Limb (tissue), 2 donors: ENCODE data around the gene BTBD16.

Source experiments
- DNase-seq, 2 donors: peaks; one replicate each; pipeline ENCODE4 v3.0.0-alpha.2; 2016; ENCODE audit errors: extremely low spot score in 2 of 2

BTBD16 gene

GRCh38 chr10:122248356-122249302 lies 22.5 kb upstream of the BTBD16 start:
- no peak for DNase-seq

DNA sequence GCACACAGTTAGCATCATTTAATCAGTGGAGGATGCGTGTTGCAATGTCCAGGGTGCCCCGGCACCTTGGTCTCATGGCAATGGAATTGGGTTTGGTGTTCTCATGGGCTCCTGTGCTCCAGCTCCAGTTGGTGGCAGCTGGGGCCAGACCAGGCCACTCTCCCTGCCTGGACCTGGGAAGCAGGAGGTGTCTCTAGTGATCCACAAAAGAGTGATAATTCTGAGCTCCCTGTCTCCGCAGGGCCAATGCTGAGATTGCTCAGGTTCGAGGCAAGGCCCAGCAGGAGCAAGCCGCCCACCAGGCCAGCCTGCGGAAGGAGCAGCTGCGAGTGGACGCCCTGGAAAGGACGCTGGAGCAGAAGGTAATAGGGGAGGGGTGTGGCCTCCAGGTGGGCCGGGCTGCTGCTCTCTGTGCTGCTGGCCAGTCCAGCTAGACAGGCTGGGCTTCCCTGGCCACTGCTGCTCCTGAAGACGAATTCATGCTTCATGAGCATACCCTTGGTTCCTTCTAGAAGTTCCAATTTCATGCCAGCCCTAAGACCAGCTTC lies 21.7 kb upstream of the BTBD16 start:
- no peak for DNase-seq

GRCh38 chr10:122249991-122250750 lies 20.9 kb upstream of the BTBD16 start:
- DNase-seq: no peak

GRCh38 chr10:122251459-122252255 lies 19.4 kb upstream of the BTBD16 start:
- no peak for DNase-seq

DNA sequence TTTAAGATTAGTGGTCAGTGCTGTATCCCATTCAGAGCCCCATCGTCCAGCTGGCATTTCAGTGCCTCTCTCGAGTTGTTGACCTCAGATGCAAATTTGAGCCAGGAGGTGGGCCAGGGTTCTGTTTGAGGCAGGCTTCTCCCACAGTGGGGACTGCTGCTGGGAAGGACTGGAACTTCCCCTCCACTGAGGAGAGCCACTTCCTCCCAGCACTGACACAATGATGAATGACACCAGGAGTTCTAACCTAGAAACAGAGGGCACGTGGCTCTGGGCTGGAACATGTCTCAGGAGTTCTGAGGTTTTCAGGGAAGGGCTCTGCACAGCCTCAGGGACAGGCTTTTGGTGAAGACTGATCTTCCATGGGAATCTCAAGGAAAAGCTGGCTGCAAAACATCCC lies 18.3 kb upstream of the BTBD16 start:
- no peak for DNase-seq

DNA sequence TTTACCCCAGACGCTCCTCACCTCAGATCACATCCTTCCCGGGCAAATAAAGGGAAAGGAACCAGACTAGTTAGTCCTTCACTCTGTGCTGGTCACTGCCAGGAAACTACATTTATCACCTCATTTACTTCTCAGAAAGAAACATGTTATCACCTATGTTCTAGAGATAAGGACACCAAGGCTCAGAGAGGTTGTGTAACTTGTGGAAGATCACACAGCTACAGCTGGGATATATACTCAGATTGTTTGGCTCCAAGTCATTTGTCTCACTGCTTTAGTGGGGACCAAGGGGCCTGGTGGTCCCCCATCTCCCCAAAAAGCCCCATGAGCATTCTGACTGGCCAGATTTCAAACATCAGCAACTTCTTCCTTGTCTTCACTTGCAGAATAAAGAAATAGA lies 17.5 kb upstream of the BTBD16 start:
- DNase-seq: no peak

- DNase-seq: no peak
Measured at GRCh38 chr10:122254831-122255230, 16.3 kb upstream of the BTBD16 start.

DNA sequence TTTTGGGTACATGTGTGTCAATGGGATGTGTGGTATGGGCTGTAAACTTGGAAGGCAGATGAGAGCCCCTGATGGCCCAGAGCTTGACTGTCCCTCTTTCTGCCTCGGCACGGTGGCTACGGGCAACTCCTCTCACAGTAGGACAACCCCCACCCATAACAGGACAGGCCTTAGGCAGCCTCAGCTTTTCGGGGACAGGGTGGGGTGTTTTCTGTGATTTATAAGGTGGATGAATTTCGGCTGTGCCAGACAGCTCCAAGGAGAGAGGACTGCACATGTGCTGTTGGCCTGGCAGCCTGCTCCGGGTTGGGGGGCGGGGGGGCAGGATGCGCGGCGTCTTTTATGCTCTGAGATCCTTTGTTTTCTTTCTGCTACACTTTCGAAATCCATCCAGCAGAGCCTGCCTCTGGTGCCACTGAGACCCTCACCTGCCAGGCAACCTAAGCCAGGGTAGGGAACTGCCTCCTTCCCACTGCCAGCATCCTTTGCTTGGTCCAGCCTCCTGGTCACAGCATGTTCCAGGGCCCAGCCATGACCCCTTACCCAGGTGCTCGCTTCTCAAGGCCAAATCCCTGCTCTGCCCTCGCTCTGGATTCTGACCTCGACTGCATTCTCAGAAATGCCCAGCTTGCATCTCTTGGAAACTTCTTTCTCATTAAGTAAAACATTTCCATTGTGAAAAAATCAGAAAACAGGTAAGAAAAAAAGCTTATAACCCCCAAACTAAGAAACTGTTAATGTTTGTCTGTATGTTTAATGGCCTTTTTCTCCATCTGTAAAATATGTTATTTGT lies 15.4 kb upstream of the BTBD16 start:
- no peak for DNase-seq

DNA sequence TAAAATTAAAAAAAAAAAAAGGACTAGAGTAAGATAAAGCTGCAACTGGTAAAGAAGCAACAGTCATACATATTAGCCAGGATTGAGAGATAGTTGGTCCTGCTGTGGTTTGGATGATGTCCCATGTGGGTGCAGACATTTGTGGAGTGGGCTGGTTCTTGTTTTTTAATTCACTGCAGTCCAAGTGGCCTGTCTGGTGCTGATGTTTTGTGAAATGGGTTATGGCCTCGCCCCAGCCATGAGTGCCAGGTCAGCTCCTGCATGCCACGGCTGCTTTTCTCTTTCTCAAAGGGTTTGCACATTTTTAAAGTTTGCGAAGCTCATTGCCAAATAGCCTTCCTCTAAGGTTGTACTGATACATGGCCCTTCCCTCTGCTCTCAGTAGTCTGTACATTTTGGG lies 14.1 kb upstream of the BTBD16 start:
- DNase-seq: no peak

DNA sequence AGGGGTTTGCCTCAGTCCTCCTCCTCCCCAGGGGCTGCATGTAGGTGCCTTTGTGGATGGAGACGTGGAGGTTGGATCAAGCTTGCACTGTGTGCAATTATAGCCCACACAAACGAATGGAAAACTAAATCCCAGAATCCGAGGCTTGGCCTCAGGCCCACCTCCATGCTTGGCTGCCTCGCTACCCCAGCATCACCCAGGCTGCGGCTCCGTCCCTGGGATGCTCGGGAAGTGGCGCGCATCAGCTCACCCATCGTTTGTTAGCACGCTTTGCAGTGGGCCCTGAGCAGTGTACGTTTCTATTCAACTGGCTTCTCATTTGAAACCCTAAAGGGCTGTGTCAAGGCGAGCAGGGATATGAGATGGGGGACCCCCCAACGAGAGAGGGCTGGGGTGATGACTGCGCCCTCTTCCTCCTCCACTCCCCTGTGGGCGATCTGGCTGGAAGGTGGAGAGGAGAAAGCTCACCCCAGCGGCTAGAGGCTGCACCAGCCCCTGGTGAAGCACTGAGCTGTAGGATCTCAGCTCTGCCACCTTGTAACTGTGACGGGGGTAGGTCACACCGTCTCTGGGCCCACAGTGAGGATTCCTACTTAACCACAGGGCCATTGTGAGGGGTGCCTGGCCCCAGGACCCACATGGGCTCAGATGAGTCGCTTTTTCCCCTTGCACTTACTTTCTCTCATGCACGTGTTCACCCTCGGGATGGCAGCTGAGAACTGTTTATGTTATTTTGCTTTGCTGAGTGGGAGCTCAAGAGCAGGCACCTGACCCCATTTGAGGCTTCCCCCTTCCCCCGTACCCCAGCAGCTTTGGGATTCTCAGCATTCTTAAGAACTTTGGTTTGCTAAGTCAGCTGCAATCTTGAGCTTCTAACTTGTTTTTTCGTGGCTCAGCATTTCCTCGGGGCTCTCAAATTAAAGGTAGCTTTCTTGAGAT lies 12.7 kb upstream of the BTBD16 start:
- no peak for DNase-seq

DNA sequence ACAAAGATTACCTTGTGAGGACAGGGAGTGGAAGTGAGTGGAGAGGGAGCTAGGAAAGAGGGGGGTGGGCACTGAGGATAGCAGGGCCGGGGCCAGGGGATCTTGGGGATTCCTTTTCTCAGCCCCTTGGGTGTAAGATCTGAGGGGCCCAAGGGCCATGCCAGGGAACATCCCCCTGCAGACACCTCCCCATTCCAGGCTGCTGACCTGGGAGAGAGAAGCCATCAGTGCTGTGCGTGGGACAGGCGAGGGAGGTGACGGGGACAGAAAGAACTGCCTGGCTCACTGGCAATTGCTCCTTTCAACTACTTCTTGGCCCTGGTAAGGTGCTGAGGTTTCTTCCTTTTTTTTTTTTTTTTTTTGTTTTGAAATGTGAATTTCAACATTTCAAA lies 12.0 kb upstream of the BTBD16 start:
- DNase-seq: no peak

- no peak for DNase-seq
Measured at GRCh38 chr10:122261584-122261983, 9.5 kb upstream of the BTBD16 start.

- DNase-seq: no peak
Measured at GRCh38 chr10:122263971-122264370, 7.1 kb upstream of the BTBD16 start.

DNA sequence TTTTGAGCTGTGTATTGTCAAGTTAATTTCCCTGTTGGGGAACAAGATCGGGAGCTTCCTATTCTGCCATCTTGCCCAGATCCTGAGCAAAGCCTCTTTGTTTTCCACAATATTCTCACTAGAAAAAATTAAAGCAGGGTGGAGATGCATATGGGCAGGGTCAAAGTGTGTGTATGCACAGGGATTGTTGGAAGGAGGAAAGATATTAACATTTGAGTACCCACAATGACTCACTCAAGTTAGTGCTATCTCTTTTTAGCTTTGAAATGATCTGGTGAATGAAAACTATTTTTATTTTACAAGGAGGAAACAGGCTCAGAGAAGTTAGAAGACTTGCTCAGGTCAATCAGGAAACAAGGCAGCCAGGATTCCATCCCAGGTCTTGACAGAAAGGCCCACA lies 6.7 kb upstream of the BTBD16 start:
- DNase-seq: no peak

DNA sequence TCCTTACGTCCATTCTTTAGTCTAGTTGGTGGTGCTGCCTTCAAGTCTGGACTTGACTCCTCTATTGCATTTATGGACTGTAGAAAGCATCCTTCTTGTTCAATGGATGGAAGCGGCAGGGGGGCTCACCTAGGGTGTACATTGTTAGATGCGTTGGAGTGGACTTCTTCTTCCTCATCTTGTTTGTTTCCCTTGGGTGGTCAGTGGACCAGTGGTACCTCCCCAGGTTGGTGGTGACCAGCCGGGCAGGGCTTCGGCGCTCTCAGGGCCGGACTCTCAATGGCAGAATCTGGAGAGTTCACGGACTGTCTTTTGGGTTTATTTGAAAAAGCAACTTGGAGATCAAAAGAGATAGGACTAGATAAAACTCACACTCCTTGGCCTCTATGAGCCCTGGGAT lies 6.2 kb upstream of the BTBD16 start:
- DNase-seq: no peak

DNA sequence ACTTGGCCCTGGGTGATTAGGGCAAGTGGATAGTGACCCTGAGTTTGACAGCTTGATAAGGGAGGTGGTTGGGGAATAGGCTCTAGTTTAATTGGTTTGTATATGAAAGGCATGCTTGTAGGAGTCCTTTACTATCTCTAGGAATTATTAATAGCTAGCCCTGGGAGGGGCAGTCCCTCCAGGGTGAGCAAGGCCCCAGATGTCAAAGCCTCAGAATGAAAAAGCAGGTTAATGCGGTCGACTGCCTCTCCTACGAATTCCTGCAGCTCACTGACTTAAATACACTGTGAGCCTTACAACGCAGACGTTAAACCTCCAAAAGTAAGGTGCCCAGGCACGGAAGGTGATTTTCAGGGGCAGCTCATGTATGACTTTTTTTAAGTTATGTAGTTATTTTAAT lies 5.2 kb upstream of the BTBD16 start:
- DNase-seq: no peak

DNA sequence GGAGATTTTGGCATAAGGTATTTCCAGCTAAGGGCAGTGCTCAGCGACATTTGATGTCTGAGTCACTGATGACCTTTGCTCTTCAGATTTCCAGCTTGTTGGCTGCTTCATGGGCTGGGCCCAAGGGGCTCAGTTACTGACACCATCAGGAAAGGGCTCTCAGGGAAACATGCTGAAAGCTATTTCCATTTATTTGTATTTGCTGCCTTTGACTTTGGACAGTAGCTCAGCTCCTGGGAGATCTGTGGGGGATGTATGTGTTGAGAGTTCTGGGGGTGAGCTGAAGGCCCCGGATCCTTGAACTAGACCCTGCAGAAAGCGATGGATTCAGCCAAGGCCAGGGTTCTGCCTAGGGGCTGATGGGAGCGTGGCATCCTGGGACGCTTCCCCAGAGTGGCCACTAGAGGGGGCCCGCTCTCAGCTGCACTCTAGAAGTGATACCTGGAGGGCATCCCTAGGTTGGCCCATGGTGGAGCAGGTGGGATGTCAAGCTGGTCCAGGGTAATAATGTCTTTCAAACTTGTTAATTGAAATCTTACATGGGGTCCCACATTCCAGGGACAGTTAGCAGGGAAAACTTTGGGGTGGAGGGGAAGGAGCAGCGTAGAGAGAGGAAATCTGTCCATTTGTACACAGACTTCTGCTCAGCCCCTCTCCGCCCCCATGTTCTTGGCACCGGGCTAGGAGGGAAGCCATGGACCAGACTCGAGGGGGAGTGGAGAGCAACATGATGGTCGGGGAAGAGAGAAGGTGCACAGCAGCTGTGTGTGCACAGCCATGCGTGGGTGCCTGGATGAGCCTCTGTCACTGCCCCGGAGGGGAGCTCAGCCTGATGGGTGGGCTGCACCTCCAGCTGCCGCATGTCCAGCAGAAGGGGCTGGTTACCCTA lies 3.0 kb upstream of the BTBD16 start:
- peak in 1 of 2 donors; percentile 70 for DNase-seq

GRCh38 chr10:122269059-122269687 lies 1.9 kb upstream of the BTBD16 start:
- no peak for DNase-seq
